K562 (cell line): ENCODE data around the gene EGFL7. TPM values are rescaled to one million over a fixed set of nuclear protein-coding genes. Genes with fewer than 3 reads are reported as not detected.

Source experiments
- BHLHE40 ChIP-seq: IDR thresholded peaks from 2 replicates; pipeline ENCODE4 v1.6.1; 2011; ENCODE audit warnings: low read length, improper control_type of control experiment
- CSDE1 ChIP-seq, 2 experiments: fragments of 450-650 bp; IDR thresholded peaks; 2 replicates each; pipeline ENCODE4 v1.6.1; 2016; ENCODE audit warnings: mild to moderate bottlenecking in 1 of 2
- NCOA6 ChIP-seq: fragments of 450-650 bp; IDR thresholded peaks from 2 replicates; pipeline ENCODE4 v1.6.1; 2017; ENCODE audit warnings: mild to moderate bottlenecking
- NFIC ChIP-seq: fragments of 450-650 bp; IDR thresholded peaks from 2 replicates; pipeline ENCODE4 v1.6.1; 2017; ENCODE audit warnings: mild to moderate bottlenecking, inconsistent platforms
- PTRF ChIP-seq: fragments of 450-650 bp; IDR thresholded peaks from 2 replicates; pipeline ENCODE4 v1.6.1; 2016; ENCODE audit warnings: mild to moderate bottlenecking, missing genetic modification characterization, missing compliant biosample characterization
- RB1 ChIP-seq: fragments of 450-650 bp; IDR thresholded peaks from 2 replicates; pipeline ENCODE4 v1.6.1; 2017; ENCODE audit warnings: low read depth, mild to moderate bottlenecking
- TAL1 ChIP-seq: fragments of 450-650 bp; IDR thresholded peaks from 2 replicates; pipeline ENCODE4 v1.6.1; 2016; ENCODE audit warnings: mild to moderate bottlenecking
- ZNF586 ChIP-seq: fragments of 450-650 bp; formaldehyde crosslinking; conservative IDR thresholded peaks from 2 replicates; pipeline ENCODE4 v1.4.0; 2020; ENCODE audit warnings: mild to moderate bottlenecking, moderate library complexity
- ZNF668 ChIP-seq: fragments of 250-450 bp; sonication (Bioruptor Pico); IDR thresholded peaks from 2 replicates; pipeline ENCODE4 v1.8.0; 2022; ENCODE audit warnings: mild to moderate bottlenecking, inconsistent platforms
- polyA plus RNA-seq, 8 experiments: library from polyadenylated mRNA; depleted of rRNA in 4 of 8; stranded (reverse) in 5 of 8; unstranded in 3 of 8; fragments of >200 nt; fragmentation: Nextera tagmentation in 2 of 8; fragmentation: Illumina TruSeq in 1 of 8; extraction: Ambion mirVana in 2 of 8; extraction: Trizol in 1 of 8; gene quantifications; 2 replicates each; pipeline versions ENCODE4 v1.2.1 to v1.2.3, GENCODE V29; 2011 to 2014; ENCODE audit warnings: inconsistent platforms in 1 of 8, missing spikeins in 1 of 8
- total RNA-seq, 7 experiments: library from RNA; depleted of rRNA in 6 of 7; stranded (reverse); fragments of >200 nt in 6 of 7; fragmentation: Illumina TruSeq in 2 of 7; extraction: Trizol in 2 of 7; gene quantifications; 2 replicates each; pipeline versions ENCODE4 v1.2.1 to v1.2.3, GENCODE V29; 2011 to 2021; ENCODE audit warnings: low replicate concordance in 1 of 7
- TF ChIP-seq, protein P1 (sequence below): sonication (generic); formaldehyde crosslinking; IDR thresholded peaks from 2 replicates; pipeline ENCODE4 v1.8.1; 2023; ENCODE audit warnings: mild to moderate bottlenecking, missing genetic modification reagents
- TF ChIP-seq, protein P2 (sequence below): fragments of 200-800 bp; sonication (Bioruptor generic); IDR thresholded peaks from 2 replicates; pipeline ENCODE4 v1.6.1; 2017; ENCODE audit warnings: missing genetic modification characterization, missing compliant biosample characterization
- TF ChIP-seq, protein P3 (sequence below): fragments of 450-650 bp; formaldehyde crosslinking; IDR thresholded peaks from 2 replicates; pipeline ENCODE4 v1.4.0; 2020; ENCODE audit warnings: mild to moderate bottlenecking, moderate library complexity

Gene EGFL7
- total and polyA plus RNA-seq, 9 of the 15 experiments (the other 6 are each of a cell fraction or from before 2014, with no cell fraction given) = 1.5 to 286 (median 55.5) TPM

DNA sequence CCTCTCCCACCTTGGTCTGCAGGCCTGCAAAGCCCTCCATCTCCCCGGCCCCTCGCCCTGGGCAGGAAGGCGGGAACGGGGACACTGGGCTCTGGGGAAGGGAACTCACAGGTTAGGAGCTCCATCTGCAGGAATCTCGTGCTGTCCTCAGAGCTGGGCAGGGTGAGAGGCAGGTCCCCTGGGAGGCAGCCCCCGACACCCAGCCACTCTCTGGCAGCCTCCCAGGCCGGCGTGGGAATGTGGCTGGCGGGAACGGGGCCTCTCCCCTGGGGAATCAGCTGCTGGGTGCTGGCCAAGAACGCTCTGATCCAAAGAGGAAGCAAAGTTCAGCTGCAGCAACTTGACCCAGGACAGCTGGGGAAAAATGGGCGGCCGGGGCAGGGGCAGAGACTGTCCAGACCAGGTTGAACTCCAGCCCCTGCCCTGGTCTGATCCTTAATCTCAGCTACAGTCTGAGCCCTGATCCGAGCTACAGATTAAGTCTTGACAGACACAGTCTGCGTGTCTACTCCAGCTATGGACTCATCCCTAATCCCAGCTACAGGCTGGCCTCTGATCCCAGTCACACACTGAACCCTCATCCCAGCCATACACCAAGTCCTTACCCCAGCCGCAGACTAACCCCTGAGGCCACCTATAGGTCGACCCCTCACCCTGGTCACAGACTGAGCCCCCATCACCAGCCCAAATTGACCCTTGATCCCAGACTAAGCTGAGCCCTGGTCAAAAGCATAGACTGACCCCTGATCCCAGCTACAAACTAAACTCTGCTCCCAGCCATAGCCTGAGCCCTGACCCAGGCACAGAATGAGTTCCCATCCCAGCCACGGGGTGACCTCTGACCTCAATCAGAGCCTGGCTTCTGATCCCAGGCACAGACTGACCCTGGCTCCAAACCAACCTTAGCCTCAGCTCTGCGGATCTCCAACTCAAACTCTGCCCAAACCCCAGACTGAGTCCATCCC lies 37.3 kb upstream of the EGFL7 start (continued):
- TF ChIP-seq, protein P1, sequence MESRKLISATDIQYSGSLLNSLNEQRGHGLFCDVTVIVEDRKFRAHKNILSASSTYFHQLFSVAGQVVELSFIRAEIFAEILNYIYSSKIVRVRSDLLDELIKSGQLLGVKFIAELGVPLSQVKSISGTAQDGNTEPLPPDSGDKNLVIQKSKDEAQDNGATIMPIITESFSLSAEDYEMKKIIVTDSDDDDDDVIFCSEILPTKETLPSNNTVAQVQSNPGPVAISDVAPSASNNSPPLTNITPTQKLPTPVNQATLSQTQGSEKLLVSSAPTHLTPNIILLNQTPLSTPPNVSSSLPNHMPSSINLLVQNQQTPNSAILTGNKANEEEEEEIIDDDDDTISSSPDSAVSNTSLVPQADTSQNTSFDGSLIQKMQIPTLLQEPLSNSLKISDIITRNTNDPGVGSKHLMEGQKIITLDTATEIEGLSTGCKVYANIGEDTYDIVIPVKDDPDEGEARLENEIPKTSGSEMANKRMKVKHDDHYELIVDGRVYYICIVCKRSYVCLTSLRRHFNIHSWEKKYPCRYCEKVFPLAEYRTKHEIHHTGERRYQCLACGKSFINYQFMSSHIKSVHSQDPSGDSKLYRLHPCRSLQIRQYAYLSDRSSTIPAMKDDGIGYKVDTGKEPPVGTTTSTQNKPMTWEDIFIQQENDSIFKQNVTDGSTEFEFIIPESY (CRISPR knock-in tag) = peak; percentile 35; the same call in 1 of the 2 replicates
- TF ChIP-seq NFIC (peak; percentile 46), ZNF668 (CRISPR knock-in tag) (no peak), TAL1 (no peak), RB1 (peak; percentile 91; the same call in 1 of the 2 replicates), CSDE1 (IDR thresholded peaks at IDR 0.05) (no peak), BHLHE40 (no peak), NCOA6 (no peak), PTRF (tag) (no peak), ZNF586 (CRISPR knock-in tag) (no peak)
- TF ChIP-seq, protein P2, sequence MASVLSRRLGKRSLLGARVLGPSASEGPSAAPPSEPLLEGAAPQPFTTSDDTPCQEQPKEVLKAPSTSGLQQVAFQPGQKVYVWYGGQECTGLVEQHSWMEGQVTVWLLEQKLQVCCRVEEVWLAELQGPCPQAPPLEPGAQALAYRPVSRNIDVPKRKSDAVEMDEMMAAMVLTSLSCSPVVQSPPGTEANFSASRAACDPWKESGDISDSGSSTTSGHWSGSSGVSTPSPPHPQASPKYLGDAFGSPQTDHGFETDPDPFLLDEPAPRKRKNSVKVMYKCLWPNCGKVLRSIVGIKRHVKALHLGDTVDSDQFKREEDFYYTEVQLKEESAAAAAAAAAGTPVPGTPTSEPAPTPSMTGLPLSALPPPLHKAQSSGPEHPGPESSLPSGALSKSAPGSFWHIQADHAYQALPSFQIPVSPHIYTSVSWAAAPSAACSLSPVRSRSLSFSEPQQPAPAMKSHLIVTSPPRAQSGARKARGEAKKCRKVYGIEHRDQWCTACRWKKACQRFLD (CRISPR knock-in tag) = no peak
- TF ChIP-seq, protein P3, sequence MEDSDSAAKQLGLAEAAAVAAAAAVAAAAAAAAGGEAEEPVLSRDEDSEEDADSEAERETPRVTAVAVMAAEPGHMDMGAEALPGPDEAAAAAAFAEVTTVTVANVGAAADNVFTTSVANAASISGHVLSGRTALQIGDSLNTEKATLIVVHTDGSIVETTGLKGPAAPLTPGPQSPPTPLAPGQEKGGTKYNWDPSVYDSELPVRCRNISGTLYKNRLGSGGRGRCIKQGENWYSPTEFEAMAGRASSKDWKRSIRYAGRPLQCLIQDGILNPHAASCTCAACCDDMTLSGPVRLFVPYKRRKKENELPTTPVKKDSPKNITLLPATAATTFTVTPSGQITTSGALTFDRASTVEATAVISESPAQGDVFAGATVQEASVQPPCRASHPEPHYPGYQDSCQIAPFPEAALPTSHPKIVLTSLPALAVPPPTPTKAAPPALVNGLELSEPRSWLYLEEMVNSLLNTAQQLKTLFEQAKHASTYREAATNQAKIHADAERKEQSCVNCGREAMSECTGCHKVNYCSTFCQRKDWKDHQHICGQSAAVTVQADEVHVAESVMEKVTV (CRISPR knock-in tag) = peak; percentile 62
